GM19372 (cell line): Measurements from ENCODE around the gene FBP1.
"Not testable (repeated sequence)": the region's sequence is repeated elsewhere in the genome, so short reads cannot be mapped to it uniquely, and the experiment has no call there.

Experiments
- ATAC-seq: cut with Tn5 transposase; IDR thresholded peaks from one replicate; pipeline ENCODE4 v1.9.1; 2021; ENCODE audit warnings: mild to moderate bottlenecking, low read depth, moderate library complexity; ENCODE audit not compliant: unreplicated experiment

FBP1 gene

DNA sequence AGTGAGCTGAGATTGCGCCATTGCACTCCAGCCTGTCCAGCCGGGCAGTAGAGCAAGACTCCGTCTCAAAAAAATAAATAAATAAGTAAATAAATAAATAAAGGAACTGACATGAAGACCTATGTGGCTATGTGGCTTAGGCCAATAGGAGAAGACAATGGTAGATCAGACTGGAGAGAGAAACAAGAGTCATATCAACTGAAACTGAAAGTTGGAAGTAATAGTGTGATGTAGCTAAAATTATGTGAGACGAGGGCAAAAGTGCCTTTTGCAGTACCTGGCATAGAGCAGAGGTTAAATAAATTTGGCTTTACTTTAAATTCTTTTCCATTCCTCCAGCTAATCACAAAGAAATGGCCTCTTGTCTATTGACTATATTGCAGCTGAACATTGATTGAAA lies 53.0 kb downstream of the FBP1 start:
- ATAC-seq, result no peak

DNA sequence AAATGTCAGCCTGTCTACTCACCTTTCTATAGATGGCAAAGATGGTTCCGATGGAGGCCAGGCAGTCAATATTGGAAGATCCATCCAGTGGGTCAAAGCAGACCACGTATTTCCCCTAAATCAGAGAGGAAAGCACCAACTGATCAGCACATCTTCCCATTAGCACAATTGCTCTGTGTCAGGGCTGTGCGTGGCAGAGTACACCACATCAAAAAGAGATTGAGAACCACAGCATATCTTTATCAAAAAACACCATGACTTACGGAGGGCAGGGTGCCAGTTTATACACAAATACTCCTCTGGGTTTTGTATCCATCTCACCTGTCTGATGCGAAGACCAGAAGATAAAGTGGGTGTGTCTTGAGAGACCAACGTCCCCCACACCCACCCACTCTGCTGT lies 54.8 kb downstream of the FBP1 start:
- ATAC-seq, result no peak

DNA sequence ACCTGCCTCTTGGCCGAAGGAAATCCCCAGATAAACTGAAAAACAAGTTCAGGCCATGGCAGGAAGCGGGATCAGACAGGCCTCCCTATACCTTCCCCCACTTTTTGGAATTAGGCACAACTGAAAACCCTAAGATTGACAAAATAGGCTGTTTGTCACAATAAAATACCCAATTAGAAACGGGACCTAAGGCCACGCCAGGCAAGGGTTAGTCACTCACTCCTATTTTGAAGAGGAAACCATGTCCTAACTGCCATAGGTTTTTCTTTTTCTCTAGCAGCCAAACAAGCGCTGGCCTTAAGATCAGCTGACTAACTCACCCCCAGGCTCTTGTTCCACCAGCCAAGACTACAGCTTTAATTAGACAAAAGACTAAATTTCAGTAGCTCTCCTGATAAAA lies 57.6 kb downstream of the FBP1 start:
- ATAC-seq, result no peak

DNA sequence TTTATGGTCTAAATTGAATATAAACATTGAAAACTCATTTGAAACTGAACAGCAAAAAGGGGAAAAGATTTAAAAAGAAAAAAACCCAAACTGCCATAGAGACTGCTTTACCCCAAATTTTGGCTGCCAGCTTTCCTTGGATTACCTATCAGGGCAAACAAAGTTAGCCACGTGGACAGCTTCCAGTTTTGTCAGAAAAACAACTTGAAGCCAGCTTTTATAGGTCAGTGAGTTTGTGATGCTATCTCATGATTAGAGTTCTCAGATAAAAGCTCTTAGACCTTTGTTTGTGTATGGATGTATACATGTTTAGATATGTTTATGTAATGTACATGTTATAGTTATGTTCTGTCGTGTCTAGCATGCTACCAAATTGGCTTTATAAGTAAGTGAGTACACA lies 61.7 kb downstream of the FBP1 start:
- no peak for ATAC-seq

DNA sequence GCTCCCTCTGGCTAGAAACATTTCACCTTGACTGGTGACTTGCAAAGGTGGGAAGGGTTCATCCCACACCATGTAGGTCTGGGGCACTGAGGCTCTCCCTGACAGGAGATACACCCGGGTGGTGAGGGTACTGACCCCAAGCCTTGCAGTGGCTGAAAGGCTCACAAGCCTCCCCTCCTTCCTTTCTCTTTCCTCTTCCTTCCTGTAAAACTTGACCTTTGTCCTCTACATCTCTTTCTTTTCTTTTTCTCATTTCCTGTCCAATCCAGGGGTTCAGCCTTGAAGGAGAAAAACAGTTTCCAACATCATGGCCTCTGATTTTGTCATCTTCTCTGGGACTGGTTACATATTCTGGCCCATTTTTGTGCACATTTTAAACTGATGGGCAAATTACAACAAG lies 62.3 kb downstream of the FBP1 start:
- ATAC-seq, result no peak

DNA sequence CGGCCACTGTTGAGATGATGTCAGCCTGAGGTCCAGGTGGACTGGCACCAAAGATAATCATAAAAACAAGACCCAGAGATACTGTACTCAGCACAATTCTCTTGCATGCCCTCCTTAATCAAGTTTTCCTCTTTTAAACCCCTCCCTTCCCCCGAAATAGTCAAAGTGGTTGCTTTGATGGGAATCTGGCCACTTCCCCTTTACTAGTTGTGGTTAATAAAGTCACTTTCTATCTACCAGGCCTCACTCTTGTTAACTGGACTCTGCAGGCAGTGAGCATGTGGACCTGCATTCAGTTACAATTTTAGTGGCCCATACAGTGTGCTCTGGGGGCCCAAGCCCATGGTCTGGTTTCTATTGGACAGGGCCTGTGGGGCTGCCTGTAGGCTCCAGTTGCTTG lies 63.2 kb downstream of the FBP1 start:
- no peak for ATAC-seq

DNA sequence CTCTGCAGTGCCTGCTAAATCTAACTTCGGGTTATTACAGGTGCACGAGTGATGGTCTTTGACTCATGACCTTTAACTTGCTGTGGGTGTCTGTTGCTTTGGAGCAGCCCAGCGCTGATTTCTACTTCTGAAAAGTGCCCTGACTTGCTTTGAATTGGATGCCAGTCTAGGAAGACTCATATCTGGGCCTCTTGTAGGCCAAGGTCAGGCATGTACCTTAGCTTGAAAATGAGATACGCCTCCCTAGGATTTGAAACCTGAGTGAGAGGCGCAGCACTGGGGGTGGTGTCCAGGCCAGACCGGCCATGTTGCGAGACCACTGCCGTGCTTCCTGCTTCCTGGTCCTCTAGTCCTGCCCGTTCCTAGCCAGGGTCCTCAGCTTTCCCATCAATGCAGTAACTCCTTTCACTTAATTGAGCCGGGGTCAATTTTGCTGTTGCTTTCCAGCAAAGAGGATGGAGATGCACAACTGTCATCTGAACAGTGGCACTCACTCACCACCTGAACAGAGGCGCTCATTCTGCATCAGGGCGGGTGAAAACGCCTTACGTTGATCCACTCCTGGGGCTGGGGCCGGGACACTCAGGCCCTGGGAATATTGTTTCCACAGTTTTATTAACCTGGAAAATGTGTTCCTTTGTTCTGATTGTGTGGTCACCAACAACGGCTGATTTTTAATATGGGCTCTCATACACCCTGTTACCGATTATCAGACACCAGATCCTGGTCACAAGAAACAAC lies 70.2 kb downstream of the FBP1 start:
- no peak for ATAC-seq

DNA sequence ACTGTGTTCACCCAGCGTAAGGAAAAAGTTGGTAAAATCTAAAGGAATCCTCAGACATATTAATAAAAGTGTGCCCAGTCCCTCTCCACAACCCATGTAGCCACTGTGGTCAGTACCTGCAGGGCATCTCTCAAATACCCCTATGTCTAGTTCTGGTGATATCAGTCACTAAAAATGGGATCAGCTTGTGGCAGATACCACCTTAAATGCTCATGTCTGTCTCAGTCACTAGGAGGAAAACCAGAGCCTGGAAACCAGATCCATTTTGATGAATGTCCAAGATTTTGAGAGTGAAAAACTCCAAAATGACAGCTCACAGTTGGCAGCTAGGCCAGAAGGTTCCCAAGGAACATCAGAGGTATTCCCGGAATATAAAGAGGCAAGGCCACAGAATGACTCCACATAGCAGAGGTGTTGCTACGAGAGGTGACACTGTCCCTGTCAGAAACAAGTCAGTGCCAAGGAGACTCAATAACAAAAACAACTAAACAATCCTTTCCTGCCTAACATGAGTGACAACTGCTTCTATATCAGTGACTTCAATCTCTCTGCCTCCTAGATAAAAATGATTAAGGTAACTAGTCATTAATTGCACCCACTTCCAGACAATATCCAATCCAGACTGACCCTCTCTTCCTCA lies 70.9 kb downstream of the FBP1 start:
- ATAC-seq, result no peak

DNA sequence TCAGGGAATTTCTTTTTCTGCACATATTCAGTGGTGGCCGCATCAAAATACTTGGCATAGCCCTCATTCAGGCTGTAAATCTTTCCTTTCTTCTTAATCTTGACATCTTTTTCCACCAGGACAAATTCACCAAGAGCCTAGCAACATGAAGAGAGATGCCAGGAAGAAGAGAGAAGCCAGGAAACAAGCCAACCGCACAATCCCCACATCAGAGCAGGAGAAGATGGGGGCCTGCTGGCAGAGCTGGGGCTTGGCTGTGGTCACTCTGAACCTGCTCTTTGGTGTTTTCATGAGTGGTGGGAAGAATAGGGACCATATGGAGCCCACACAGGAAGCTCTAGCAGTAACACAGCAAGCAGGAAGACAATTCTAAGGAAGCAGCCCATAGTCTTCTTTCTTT lies 72.0 kb downstream of the FBP1 start:
- no peak for ATAC-seq

DNA sequence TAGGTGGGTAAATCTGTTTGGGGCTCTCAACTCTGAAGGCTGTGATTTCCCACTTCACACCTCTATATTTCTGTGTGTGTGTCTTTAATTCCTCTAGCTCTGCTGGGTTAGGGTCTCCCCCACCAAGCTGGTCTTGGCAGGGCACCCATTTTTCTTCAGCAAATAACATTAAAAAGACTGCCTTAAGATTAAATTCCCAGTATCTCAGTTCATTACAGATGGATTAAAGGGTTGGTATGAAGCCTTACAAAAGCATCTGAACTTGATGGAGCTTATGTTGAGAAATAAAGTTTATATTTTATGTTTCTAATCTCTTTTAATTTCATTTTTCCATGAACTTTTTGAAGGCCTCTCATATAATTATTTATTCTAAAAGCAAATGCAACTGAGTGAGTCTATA lies 72.8 kb downstream of the FBP1 start:
- no peak for ATAC-seq

DNA sequence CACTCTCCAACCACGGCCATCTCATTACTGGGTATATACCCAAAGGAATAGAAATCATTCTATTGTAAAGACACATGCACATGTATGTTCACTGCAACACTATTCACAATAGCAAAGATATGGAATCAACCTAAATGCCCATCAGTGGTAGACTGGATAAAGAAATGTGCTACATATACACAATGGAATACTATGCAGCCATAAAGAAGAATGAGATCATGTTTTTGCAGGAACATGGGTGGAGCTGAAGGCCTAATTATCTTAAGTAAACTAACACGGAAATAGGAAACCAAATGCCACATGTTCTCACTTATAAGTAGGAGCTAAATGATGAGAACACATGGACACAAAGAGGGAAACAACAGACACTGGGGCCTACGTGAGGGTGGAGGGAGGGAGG lies 75.0 kb downstream of the FBP1 start:
- not testable (repeated sequence) for ATAC-seq

DNA sequence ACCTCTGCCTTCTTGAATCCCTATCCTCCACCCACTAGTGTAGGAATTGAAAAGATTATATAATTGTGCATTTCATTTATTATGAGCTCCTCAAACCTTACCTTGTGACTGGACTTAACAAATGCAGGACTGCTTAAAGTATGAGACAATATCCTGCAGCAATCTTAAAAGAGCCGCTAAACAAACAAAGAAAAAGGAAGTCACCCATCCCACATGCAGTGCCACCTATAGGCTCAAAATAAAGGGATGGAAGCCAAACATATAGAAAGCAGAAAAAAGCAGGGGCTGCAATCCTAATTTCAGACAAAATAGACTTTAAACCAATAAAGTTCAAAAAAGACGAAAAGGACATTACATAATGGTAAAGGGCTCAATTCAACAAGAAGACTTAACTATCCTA lies 75.8 kb downstream of the FBP1 start:
- ATAC-seq, result no peak

DNA sequence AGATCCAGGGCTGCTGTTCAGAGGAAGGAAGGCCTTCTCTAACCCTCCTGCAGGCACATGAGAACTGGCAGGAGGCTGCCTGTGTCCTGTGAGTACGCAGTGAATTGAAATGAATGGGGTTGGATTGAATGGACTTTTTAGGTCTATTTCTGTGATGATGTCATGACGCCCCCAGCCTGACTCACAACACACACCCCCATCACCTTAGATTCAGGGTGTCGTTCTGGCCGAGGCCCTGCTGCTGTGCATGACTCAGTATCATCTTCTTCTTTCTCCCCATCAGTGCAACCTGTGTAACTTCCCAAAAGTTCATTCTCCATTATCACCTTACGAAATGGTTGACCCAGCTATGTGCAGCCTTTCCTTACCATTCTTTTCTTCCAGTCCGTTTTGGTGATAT lies 79.1 kb downstream of the FBP1 start:
- no peak for ATAC-seq

DNA sequence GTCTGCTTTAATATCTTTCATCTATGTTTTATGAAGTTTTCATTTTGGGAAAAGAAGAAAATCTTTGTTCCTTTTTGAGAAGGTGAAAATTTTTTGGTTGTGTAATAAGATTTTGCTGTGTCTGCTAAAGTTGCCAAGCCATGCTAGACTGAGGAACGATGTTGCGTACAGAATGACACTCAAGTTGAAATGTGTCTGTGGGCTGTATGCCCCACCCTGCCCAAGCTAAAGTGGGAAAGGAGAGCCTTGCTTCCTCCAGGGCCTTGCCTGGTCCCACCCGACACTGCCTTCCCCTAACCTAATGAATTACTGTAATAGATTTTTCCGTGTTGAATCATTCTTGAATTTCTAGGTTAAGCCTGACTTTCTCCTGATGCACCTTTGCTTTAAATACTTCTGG lies 81.9 kb downstream of the FBP1 start:
- no peak for ATAC-seq

DNA sequence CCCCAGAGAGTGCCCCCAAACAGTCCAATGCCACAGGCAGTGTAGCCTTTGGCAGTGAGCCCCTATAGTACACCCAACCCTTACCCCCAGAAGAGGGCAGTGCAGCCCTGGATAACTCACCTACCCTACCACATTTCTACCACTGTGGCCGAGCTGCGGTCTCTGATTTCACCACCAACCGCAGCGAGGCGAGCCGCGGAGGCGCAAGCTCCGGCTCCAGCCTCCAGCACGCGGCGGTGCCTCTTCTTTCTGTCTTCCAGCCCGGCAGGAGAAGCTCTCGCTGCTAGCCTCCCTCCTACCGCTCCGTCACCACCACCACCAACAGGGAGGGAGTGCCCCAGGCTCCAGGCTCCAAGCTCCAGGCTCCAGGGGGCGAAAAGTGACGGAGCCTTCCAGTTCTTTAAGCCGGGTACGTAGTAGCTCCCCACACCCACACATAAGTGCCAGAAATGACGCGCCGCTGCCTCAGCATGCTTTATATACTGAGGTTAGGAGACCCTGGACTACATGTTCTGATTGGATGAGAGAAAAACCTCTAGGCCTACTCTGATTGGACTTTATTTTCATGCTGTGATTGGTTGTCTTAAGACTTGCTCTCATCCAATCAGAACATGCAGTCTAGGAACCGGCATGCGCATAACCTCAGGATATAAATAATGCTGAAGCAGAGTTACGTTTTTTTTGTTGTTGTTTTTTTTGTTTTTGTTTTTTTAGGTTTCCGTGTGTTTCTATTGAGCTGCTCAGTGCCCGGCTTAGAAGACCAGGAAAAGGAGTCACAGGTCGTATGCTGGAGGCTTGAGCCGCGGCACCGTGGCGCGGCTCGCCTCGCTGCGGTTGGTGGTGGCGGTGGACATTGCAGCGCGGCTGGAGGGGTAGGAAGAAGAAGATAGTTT lies 84.6 kb downstream of the FBP1 start, which contains the start of gene PCAT7:
TSS of gene PCAT7 (plus strand) at position 645 of the 893 bp plus-strand sequence.
- ATAC-seq, result no peak

DNA sequence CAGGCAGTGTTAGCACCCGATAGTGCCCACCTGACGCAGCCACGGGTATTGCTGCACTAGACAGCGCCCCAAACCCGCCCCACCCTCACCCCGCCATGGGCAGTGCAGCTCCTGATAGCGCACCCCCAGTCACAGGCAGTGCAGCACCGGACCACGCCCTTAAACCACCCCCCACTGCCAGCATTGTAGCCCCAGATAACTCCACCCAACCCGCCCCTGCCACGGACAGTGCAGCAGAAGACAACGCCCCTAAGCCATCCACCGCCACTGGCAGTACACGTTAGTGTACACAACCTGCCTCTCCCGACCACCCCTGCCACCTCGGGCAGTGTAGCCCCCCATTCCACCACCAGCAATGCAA lies 85.3 kb downstream of the FBP1 start:
- no peak for ATAC-seq
